NCI-H524 (cell line): ENCODE data around the gene PTCD2.

Experiments used
- DNase-seq, 2 experiments: peaks; one replicate each; lab custom pipeline; 2025; lab: John Stamatoyannopoulos, UW

Gene PTCD2

GRCh38 chr5:72346398-72346797 is 26.2 kb downstream of the PTCD2 start:
- no peak for DNase-seq

- DNase-seq: no peak
Measured at GRCh38 chr5:72347801-72348308, 27.7 kb downstream of the PTCD2 start.

GRCh38 chr5:72351376-72351775 is 31.2 kb downstream of the PTCD2 start:
- DNase-seq: no peak

GRCh38 chr5:72352616-72353015 is 32.4 kb downstream of the PTCD2 start:
- no peak for DNase-seq

- no peak for DNase-seq
Measured at GRCh38 chr5:72353046-72353445, 32.9 kb downstream of the PTCD2 start.

- DNase-seq: peak; percentile 22 to 36
Measured at GRCh38 chr5:72355706-72356299, 35.6 kb downstream of the PTCD2 start.

GRCh38 chr5:72356361-72356760 is 36.2 kb downstream of the PTCD2 start:
- DNase-seq: no peak

GRCh38 chr5:72358925-72359324 is 38.8 kb downstream of the PTCD2 start:
- DNase-seq: no peak

GRCh38 chr5:72359886-72360285 is 39.7 kb downstream of the PTCD2 start:
- DNase-seq: no peak

GRCh38 chr5:72363166-72363802 is 43.1 kb downstream of the PTCD2 start:
- DNase-seq: no peak

GRCh38 chr5:72364171-72364570 is 44.0 kb downstream of the PTCD2 start:
- DNase-seq: no peak

- DNase-seq: no peak
Measured at GRCh38 chr5:72364951-72365350, 44.8 kb downstream of the PTCD2 start.

- DNase-seq: peak; percentile 30 to 65
Measured at GRCh38 chr5:72366324-72366976, 46.3 kb downstream of the PTCD2 start.

- no peak for DNase-seq
Measured at GRCh38 chr5:72368271-72368670, 48.1 kb downstream of the PTCD2 start.

GRCh38 chr5:72369301-72369700 is 49.1 kb downstream of the PTCD2 start:
- no peak for DNase-seq

GRCh38 chr5:72369711-72370110 is 49.5 kb downstream of the PTCD2 start:
- DNase-seq: no peak

- no peak for DNase-seq
Measured at GRCh38 chr5:72372331-72372730, 52.2 kb downstream of the PTCD2 start.

GRCh38 chr5:72372923-72373322 is 52.8 kb downstream of the PTCD2 start:
- no peak for DNase-seq

- no peak for DNase-seq
Measured at GRCh38 chr5:72374844-72375243, 54.7 kb downstream of the PTCD2 start.

- no peak for DNase-seq
Measured at GRCh38 chr5:72376381-72376780, 56.2 kb downstream of the PTCD2 start.

GRCh38 chr5:72377910-72378638 is 57.9 kb downstream of the PTCD2 start:
- DNase-seq: peak; percentile 96

- DNase-seq: peak; percentile 27 to 67
Measured at GRCh38 chr5:72378639-72379289, 58.6 kb downstream of the PTCD2 start.
